ENCODE data around the gene EVI2A. TPM values are rescaled to one million over a fixed set of nuclear protein-coding genes. Genes with fewer than 3 reads are reported as not detected.

The EVI2A gene
- polyA plus RNA-seq, 4 donors, result 1.3 to 9.5 (median 6.0) TPM

Other genes with a start within 250 kb of the EVI2A start
- gene NF1, start 226.6 kb downstream of the EVI2A start, polyA plus RNA-seq, result 10 to 100 TPM in 2 of 4 donors, 1 to 10 TPM in 2; 7.7 to 27.3 (median 9.5) TPM
- gene OMG, start 24.4 kb downstream of the EVI2A start, polyA plus RNA-seq, result 1 to 10 TPM in 2 of 4 donors, under 1 TPM in 1, not detected in 1; 0.52 to 5.9 (median 1.3) TPM
- gene EVI2B, start 7.6 kb downstream of the EVI2A start, polyA plus RNA-seq, result 10 to 100 TPM in 1 of 4 donors, 1 to 10 TPM in 3; 1.1 to 20.5 (median 7.3) TPM
- gene RAB11FIP4, start 70.1 kb upstream of the EVI2A start, polyA plus RNA-seq, result 10 to 100 TPM; 11.6 to 33.8 (median 18.7) TPM

All from small intestine (tissue), 4 donors.